Natural killer cell (primary cell): ENCODE measurements around the gene ARHGDIG. TPM values are rescaled to one million over a fixed set of nuclear protein-coding genes. Genes with fewer than 3 reads are reported as not detected.

Source experiments
- ATAC-seq, 3 donors: fragments of 150-1000 bp in 2 of 3; fragments of 200-7000 bp in 1 of 3; cut with Tn5 transposase; 1 replicate in 1 of 3; 2 replicates in 2 of 3; pipeline ENCODE4 v1.10.0; 2021; ENCODE audit warnings: mild to moderate bottlenecking in 2 of 3, moderate library complexity in 2 of 3
- DNase-seq, 2 donors: peaks; one replicate each; pipeline versions ENCODE4 v3.0.0 to v3.0.0-alpha.2; 2013 to 2021; ENCODE audit warnings: mixed read lengths in 1 of 2
- H3K27ac ChIP-seq: one replicate; pipeline ENCODE4 v1.5.1; 2013; ENCODE audit warnings: mild to moderate bottlenecking, low read length
- H3K27me3 ChIP-seq: one replicate; pipeline ENCODE4 v1.6.1; 2013; ENCODE audit warnings: low read length; ENCODE audit not compliant: control insufficient read depth, insufficient read depth
- H3K36me3 ChIP-seq: one replicate; pipeline ENCODE4 v1.6.1; 2013; ENCODE audit warnings: low read length; ENCODE audit not compliant: control insufficient read depth, insufficient read depth
- H3K4me1 ChIP-seq: one replicate; pipeline ENCODE4 v1.6.1; 2013; ENCODE audit warnings: low read length; ENCODE audit not compliant: control insufficient read depth, insufficient read depth
- H3K4me3 ChIP-seq: one replicate; pipeline ENCODE4 v1.5.1; 2013; ENCODE audit warnings: low read length
- H3K9me3 ChIP-seq: one replicate; pipeline ENCODE4 v1.6.1; 2013; ENCODE audit warnings: low read length; ENCODE audit not compliant: control insufficient read depth, insufficient read depth
- H3K27ac Mint-ChIP-seq, 2 donors: one replicate each; pipeline ENCODE4 v1.8.0; 2022; ENCODE audit warnings: mild to moderate bottlenecking in 2 of 2, mixed read lengths in 2 of 2, moderate library complexity in 1 of 2
- H3K27me3 Mint-ChIP-seq, 2 donors: one replicate each; pipeline ENCODE4 v1.8.0; 2022; ENCODE audit warnings: low read depth in 2 of 2, mixed read lengths in 2 of 2
- H3K36me3 Mint-ChIP-seq: one replicate; pipeline ENCODE4 v1.8.0; 2022; ENCODE audit warnings: mixed read lengths
- H3K4me1 Mint-ChIP-seq, 2 donors: one replicate each; pipeline ENCODE4 v1.8.0; 2022; ENCODE audit warnings: mixed read lengths in 2 of 2
- H3K4me3 Mint-ChIP-seq: one replicate; pipeline ENCODE4 v1.8.0; 2022; ENCODE audit warnings: mild to moderate bottlenecking, moderate library complexity, mixed read lengths
- H3K9me3 Mint-ChIP-seq, 2 donors: one replicate each; pipeline ENCODE4 v1.8.0; 2022; ENCODE audit warnings: mixed read lengths in 2 of 2
- WGBS: methylation state at CpG from one replicate; pipeline ENCODE4 v1.1.7; 2013; ENCODE audit warnings: missing lambda C conversion rate; ENCODE audit not compliant: insufficient coverage; 5-methylcytosine and 5-hydroxymethylcytosine counted together
- intact Hi-C: fragments of 100-400 bp; cut with micrococcal nuclease; formaldehyde crosslinking; loops from one replicate; pipeline ENCODE4 v1.14.2; 2022
- total RNA-seq, 4 donors: library from RNA; stranded (reverse); fragments of 120-200 nt in 1 of 4; gene quantifications; one replicate each; pipeline versions ENCODE4 v1.2.3 to v1.2.4, GENCODE V29; 2013 to 2022
- TF ChIP-seq, protein P1 (sequence below): fragments of 200-600 bp; IDR thresholded peaks from one replicate; pipeline ENCODE4 v1.8.0; 2022; ENCODE audit warnings: antibody characterized with exemption

ARHGDIG gene
- total RNA-seq, 3 donors from 2014 or later (not counting 1 experiment from before 2014, with no cell fraction given): 0.49 to 1.4 TPM; not detected in 1

DNA sequence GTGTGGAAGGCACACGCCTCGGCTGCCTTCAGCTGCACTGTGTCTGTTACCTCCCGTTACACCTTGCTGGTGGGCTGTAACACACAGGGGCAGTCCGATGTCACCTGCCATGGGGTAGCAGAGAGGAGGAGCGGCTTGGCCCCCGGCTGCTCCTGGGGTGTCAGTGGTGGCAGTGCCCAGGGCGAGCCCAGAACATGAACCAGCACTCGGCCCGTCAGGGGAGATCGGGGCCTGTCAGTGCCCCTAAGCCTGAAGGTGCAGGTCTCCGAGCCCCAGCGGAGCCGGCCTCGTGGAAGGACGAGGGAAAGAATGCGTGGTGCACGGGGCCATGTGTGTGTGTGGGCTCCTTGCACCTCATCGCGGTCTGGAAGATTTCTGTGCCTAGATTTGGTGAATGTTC is 20.1 kb upstream of the ARHGDIG start:
- Histone ChIP-seq H3K27me3 (no peaks in the 10 kb centered on the region), H3K4me3 (no peak overlapping the region), H3K27ac (no peak overlapping the region), H3K9me3 (no peaks in the 10 kb centered on the region), H3K4me1 (peaks cover 15% of the 10 kb centered on the region), H3K36me3 (peaks cover 28% of the 10 kb centered on the region)
- Mint-ChIP-seq H3K4me1 (peaks cover 8 to 16% of the 10 kb centered on the region in 2 donors), H3K9me3 (no peaks in the 10 kb centered on the region), H3K4me3 (no peak overlapping the region), H3K27ac (no peak overlapping the region), H3K27me3 (no peaks in the 10 kb centered on the region), H3K36me3 (no peaks in the 10 kb centered on the region)
- ATAC-seq (no peak), DNase-seq (no peak)
- intact Hi-C loops: no loop called here
- 97% methylated on average over 19 of the region's 19 CpGs for WGBS
- TF ChIP-seq, protein P1, sequence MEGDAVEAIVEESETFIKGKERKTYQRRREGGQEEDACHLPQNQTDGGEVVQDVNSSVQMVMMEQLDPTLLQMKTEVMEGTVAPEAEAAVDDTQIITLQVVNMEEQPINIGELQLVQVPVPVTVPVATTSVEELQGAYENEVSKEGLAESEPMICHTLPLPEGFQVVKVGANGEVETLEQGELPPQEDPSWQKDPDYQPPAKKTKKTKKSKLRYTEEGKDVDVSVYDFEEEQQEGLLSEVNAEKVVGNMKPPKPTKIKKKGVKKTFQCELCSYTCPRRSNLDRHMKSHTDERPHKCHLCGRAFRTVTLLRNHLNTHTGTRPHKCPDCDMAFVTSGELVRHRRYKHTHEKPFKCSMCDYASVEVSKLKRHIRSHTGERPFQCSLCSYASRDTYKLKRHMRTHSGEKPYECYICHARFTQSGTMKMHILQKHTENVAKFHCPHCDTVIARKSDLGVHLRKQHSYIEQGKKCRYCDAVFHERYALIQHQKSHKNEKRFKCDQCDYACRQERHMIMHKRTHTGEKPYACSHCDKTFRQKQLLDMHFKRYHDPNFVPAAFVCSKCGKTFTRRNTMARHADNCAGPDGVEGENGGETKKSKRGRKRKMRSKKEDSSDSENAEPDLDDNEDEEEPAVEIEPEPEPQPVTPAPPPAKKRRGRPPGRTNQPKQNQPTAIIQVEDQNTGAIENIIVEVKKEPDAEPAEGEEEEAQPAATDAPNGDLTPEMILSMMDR: no peak

DNA sequence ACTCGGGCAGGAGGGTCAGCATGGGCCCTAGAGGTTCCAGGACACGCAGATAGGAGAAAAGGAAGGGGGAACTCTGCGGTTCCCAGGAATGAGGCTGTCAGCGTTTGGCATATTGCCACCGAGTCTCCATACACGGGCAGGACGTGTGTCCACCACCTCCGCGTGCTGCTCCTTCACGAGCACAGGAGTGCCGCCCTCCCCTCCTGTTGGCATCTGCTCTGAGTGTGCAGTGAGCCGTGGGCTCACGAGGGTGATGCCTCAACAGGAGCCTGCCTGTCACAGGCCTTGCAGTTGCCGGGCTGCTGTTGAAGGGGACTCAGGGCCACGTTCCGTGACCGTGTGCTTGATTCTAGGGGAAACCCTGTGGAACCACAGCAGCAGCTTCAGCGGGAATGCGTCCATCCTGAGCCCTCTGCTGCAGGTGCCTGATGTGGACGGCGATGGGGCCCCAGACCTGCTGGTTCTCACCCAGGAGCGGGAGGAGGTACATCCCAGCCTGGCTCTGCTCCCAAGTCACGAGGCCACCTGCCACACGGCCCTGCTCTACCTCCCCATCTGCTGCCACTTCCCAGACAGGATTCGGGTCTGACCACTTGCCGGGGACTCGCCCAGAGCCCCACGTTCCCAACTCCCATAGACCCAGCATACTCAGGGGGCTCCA is 19.2 kb upstream of the ARHGDIG start:
- no peak overlapping the region for H3K4me3 ChIP-seq
- no peaks in the 10 kb centered on the region for H3K27me3 ChIP-seq
- H3K9me3 Mint-ChIP-seq: no peaks in the 10 kb centered on the region
- WGBS: 97% methylated on average over 28 of the region's 28 CpGs
- ATAC-seq: no peak
- H3K27me3 Mint-ChIP-seq: no peaks in the 10 kb centered on the region
- intact Hi-C loops: no loop called here
- no peak overlapping the region for H3K27ac ChIP-seq
- H3K9me3 ChIP-seq: no peaks in the 10 kb centered on the region
- peaks cover 15% of the 10 kb centered on the region for H3K4me1 ChIP-seq
- no peak overlapping the region for H3K4me3 Mint-ChIP-seq
- TF ChIP-seq, protein P1: no peak
- H3K27ac Mint-ChIP-seq: no peak overlapping the region
- H3K36me3 Mint-ChIP-seq: no peaks in the 10 kb centered on the region
- no peak for DNase-seq
- peaks cover 8 to 15% of the 10 kb centered on the region in 2 donors for H3K4me1 Mint-ChIP-seq
- H3K36me3 ChIP-seq: peaks cover 28% of the 10 kb centered on the region

DNA sequence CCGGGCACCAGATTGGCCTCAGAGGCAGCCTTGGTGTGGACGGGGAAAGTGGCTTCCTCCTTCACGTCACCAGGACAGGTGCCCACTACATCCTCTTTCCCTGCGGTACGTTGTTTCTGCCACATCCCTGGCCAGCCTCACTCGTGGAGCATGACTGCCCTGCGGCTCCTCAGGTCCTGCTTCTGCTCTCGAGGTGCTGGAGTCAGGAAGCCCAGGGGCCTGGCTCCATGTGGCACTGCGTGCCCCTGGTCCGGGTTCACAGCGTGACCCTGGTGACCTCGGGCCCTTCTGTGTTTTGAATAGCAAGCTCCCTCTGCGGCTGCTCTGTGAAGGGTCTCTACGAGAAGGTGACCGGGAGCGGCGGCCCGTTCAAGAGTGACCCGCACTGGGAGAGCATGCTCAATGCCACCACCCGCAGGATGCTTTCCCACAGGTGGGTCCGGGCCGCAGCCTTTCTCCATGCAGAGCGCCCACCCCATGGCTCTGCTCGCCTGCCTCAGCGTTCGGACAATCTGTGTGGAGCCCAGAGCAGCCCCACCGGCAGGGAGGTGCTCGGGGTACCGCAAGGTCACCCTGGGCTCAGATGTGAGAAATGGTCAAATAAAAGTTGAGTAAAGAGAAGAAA is 18.2 kb upstream of the ARHGDIG start:
- H3K4me3 Mint-ChIP-seq: no peak overlapping the region
- H3K27me3 Mint-ChIP-seq: no peaks in the 10 kb centered on the region
- TF ChIP-seq, protein P1: no peak
- no peak overlapping the region for H3K27ac ChIP-seq
- peaks cover 8 to 14% of the 10 kb centered on the region in 2 donors for H3K4me1 Mint-ChIP-seq
- intact Hi-C loops: no loop called here
- DNase-seq: no peak
- WGBS: 96% methylated on average over 29 of the region's 29 CpGs
- H3K27ac Mint-ChIP-seq: no peak overlapping the region
- H3K4me3 ChIP-seq: no peak overlapping the region
- peaks cover 28% of the 10 kb centered on the region for H3K36me3 ChIP-seq
- H3K36me3 Mint-ChIP-seq: no peaks in the 10 kb centered on the region
- peaks cover 15% of the 10 kb centered on the region for H3K4me1 ChIP-seq
- no peak for ATAC-seq
- H3K27me3 ChIP-seq: no peaks in the 10 kb centered on the region
- no peaks in the 10 kb centered on the region for H3K9me3 ChIP-seq
- H3K9me3 Mint-ChIP-seq: no peaks in the 10 kb centered on the region
